HG03558 (cell line): ENCODE data around the gene ANP32E.
"Not testable (repeated sequence)": the region's sequence is repeated elsewhere in the genome, so short reads cannot be mapped to it uniquely, and the experiment has no call there.

Experiments
- ATAC-seq: cut with Tn5 transposase; IDR thresholded peaks from one replicate; pipeline ENCODE4 v1.9.1; 2021; ENCODE audit warnings: moderate number of reproducible peaks; ENCODE audit not compliant: unreplicated experiment; ENCODE audit errors: extremely low read depth

ANP32E gene

DNA sequence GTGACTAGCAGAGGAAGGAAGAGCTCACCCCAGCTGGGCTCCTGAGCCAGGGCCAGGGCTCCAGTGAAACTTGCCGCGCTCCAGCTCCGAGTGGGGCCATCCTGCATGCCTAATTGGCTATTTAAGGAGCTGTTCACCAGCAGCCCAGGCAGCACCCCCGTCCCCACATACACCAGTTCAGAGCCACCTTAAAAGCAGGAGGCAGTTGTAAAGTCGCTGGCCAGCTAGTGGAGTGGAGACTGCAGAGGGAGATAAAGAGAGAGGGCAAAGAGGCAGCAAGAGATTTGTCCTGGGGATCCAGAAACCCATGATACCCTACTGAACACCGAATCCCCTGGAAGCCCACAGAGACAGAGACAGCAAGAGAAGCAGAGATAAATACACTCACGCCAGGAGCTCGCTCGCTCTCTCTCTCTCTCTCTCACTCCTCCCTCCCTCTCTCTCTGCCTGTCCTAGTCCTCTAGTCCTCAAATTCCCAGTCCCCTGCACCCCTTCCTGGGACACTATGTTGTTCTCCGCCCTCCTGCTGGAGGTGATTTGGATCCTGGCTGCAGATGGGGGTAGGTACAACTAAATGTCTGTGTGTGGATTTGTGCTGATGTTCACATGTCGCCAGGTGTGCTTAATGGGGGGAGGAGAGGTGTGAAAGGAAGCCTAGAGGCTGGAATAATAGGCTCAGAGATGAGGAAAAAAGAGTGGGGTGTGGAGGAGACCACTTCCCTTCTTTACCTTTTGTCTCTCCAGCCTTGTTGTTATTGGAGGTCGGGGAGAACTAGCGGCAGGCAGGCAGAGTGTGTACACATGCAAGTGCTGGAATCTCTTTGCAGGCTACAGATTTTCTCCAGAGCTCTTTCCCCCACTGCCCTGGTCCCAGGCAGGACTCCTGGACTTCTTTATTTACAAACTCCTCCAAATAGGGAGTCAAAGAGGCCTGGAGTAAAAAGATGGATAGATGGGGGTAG lies 22.0 kb upstream of the ANP32E start, which contains the start of gene CA14:
CA14 (plus strand) TSS at position 151 of the 962 bp plus-strand sequence; CDS start at position 506, 355 bp downstream.
- no peak for ATAC-seq

DNA sequence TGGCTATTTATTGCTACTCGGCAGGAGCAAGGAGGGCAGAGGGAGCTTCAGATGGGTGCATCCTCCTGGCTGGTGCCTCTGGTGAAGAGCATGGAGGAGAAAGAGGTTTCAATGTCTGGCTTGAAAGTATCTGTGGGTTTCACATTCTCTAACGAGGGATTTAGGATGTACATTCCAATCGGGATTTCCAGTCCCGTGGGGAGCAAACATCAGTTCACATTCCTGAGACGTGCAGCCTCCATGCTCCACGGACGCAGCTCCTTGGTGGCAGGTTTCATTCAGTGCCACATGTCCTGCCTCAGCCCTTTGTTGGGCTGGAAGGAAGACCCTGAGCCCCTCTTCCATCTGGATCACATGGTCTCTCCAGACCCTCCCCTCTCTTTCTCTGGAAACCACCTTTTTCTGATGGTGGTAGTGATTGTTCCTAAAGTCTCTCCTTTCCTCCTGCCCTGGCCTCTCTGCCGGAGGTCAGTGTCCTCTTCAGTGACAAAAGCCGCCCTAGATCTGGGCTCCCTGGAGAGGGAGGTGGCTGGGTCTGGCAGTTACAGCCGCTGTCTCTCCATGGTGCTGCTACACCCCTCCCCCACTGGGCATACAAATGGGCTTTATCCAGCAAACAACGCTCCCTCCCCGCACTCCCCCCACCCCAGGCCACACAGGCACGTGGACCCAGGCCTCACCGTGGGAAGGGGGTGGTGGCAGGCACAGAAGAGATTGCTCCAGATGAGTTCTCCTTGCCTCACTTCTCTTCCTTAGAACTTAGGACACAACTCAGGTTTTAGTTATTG lies 20.8 kb upstream of the ANP32E start:
- no peak for ATAC-seq

DNA sequence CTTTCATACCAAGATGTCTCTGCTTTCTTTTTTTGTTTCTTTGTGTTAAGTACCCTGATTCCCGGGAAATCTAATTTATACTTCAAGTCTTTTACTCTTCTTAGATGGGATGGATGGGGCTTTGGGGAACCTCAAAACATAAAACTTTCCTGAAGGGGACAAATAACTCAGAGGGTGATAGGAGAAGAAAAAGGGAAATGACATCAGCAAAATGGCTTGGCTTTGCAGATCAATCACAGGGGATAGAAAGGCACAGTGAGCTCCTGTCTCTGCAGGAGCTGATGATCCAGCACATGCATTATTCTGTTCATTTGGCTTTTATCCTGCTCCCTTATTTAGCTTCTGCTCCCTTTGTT lies 20.3 kb upstream of the ANP32E start:
- no peak for ATAC-seq

DNA sequence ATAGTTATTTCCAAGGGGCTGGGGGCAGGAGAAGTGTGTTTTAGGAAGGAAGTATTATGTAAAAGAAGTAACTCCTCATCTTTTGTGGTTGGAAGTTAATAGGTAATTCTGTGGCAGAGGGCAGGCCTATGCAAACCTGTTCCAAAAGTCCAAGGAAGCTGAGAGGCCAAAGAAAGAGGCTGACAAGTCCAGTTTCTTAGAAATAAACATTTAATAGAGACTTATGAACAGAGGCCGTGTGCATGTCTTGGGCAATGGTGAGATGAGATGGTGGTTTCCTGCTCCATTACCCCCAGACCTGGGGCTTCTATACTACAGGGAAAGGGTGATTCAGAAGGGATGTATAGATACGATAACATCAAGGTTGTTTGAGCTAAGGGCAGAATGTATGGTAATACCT lies 14.0 kb upstream of the ANP32E start:
- ATAC-seq = no peak

DNA sequence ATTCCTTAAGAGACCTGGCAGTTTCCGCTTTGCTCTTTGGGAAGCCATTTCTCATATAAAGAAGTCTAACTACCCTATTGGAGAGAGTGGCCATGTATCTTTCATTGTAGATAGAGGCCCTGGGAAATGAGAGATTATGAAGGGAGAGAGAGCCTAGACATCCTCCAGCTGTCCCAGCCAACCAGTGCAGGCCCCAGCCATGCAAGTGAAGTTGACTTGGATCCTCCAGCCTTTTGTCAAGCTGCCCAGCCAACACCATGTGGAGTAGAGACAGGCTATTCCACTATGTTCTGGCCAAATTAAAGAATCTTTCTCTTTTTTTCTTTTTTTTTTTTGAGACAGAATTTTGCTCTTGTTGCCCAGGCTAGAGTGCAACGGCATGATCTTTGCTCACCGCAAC lies 7.1 kb upstream of the ANP32E start:
- ATAC-seq = no peak

DNA sequence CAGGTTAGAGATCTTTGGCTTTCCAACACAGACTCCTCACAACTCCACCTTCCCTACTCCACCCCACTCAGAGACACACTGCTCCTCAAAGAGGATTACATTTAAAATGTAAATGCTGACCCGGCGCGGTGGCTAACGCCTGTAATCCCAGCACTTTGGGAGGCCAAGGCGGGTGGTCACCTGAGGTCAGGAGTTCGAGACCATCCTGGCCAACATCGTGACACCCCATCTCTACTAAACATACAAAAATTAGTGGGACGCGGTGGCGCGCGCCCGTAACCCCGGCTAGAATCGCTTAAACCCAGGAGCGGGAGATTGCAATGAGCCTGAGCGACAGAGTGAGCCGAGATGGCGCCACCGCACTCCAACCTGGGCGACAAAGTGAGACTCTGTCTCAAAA lies 1.8 kb upstream of the ANP32E start:
- ATAC-seq = no peak

DNA sequence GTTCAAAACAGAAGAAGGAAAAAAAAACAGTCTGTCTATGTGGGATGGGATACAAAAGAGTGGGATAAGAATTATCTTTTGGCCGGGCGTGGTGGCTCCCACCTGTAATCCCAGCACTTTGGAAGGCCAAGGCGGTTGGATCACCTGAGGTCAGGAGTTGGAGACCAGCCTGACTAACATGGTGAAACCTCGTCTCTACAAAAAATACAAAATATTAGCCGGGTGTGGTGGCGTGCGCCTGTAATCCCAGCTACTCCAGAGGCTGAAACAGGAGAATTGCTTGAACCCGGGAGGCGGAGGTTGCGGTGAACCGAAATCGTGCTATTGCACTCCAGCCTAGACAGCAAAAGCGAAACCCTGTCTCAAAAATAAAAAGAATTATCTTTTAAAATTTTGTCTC lies 1.3 kb upstream of the ANP32E start:
- not testable (repeated sequence) for ATAC-seq

DNA sequence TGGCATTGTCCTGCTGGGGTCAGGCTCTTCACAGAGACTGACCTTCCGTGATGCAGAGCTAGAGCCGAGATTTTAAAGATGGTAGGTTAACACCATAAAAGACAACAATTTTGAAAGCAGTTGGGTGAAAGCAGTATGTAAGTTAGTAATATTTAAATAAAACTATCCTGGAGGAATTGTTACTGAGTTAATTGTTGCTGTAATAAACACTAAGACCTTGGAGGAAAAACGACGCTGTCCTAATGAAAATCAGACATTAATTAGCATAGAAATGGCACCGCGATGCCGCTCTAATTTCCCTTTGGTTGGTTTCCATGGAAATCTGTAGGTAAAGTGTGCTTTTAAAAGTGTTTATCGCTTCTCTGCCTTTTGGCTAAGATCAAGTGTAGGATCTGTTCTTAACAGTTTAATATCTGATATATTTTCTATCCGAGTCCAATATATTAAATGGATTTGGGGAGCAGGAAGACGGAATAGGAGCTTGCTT lies 745 bp upstream of the ANP32E start:
- ATAC-seq = no peak

DNA sequence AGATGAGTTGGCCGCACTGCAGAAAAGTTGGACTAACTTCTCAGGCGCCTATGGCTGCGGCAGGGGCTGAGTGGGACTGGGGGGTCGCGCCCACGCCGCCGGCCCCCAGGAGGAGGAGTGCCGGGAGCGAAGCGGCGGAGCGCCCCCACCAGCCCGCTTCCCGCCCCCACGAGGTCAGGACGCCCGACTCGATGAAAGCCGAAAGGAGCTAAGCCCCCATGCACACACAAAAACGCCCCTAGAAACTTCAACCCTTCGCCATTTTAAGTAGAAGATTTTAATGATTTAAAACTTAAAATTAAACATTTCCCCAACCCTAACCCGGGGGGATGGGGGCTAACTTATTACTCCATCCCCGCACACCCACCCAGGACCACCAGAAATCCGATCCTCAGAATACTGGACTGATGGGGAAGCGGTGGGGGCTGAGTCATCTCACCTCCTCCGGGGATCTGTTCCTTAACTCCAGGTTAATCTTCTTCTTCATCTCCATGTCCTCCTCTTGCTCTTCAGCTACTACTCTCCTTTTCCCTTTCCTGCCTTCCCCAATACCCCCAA lies 539 bp downstream of the ANP32E start:
- ATAC-seq = no peak

DNA sequence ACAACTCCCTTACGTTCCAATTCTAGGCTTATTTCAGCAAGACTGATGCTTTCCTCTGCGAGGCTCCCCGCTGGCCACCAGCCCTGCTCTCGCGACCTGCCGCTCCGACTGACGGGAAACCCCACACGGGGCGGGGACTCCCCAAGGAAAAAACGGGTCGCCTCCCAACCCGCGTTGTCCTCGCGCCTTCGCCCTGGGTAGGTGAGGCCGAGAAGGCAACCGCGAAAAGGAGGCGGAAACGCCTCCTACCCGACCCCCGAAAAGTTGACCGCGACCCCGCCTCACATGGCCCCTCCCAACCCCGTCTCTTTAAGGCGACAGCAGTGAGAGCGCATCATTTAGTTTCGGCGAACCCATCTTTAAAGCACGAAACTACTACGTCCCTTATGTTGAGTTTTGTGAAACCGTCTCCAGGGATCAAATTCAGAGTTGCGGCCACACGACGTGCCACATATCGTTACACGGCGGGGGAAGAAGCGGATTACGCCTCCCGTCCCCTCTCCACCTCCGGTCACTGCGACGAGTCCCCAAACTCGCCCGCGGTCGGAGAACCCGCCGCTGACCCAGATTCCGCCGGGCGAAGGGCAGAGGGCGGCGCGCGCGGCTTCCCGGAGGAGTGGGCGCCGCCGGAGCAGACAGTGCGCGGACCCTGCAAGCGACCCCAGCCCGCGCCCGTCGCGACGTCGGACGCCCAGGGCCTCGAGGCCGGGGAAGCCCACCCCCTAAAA lies 1.2 kb downstream of the ANP32E start:
- peak; percentile 24 for ATAC-seq

DNA sequence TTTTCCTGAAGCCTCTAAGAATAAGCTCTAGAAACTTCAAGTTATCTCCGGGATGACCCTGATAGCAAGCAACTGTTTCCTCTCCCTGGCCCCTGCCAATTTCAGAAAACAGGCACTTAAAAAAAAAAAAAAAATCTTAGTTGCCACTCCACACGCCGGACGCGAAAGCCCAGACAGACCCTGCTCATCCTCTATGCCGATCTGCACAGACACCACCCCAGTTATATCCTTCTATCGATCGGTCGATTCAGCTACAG lies 1.7 kb downstream of the ANP32E start:
- ATAC-seq = no peak

DNA sequence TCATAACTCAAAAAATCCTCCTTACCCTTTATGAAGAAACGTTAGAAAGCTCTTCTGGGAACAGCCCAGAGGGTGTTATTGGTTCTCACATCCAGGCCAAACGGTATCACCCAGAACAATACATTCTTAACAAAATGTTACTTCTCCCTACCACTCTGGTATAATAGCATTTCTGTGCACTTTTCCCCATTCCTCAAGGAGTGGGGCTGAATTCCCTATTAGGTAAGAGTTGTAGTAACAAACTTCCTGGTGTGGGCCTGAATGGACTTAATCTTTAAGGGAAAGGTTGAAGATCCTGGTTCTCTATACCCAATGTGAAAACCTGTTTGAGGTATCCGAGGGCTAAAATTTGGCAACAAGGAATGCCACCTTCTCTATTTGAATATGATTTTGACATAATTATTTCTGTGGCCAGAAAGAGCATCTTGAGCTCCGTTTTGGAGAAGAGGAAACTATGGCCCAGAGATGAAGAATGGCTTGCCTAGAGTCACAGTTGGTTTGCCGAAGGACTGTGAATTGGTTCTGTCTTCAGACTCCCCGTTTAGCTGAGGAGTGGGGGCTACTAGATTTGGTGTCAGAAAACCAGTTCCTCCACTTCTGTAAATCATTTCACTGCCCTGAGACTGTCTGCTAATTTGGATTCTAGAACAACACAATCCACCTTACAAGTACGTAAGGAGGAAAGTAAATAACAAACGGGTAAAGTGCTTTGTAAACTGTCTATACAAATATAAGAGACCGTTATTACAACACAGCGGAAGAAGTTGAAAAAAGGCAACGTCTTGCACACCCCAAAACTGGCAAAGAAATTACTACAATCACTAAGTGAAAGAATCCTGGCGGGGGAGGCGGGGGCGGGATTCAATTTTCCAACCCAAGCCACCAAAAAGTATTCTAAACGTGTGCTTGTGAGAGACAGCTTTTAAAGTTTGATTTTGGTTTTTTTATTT lies 2.3 kb downstream of the ANP32E start:
- ATAC-seq = no peak

DNA sequence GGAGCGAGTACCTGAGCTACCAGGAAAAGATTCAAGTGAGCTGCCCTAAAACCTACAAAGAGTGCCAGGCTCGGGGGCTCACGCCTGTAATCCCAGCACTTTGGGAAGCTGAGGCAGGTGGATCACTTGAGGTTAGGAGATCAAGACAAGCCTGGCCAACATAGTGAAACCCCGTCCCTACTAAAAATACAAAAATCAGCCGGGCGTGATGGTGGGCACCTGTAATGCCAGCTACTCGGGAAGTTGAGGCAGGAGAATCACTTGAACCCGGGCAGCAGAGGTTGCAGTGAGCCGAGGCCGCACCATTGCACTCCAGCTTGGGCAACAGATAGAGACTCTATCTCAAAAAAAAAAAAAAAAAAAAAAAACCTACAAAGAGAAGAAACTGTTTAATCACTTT lies 3.0 kb downstream of the ANP32E start:
- not testable (repeated sequence) for ATAC-seq

DNA sequence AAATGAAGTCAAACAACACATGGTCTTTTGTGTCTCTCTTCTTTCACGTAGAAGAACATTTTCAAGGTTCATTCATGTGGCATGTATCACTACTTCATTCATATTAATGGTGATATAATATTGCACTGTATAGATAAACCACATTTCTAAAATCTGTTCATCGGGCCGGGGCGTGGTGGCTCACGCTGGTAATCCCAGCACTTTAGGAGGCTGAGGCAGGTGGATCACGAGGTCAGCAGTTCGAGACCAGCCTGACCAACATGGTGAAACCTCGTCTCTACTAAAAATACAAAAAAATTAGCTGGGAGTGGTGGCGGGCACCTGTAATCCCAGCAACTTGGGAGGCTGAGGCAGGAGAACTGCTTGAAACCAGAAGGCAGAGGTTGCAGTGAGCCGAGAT lies 7.7 kb downstream of the ANP32E start:
- ATAC-seq = not testable (repeated sequence)

DNA sequence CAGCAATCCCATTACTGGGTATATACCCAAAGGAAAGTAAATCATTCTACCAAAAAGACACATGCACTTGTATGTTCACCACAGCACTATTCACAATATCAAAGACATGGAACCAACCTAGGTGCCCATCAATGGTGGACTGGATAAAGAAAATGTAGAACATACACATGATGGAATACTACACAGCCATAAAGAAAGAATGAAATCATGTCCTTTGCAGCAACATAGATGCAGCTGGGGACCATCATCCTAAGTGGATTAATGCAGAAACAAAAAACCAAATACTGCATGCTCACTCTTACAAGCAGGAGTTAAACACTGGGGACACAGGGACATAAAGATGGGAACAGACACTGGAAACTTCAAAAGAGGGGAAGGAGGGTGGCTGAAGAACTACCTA lies 8.7 kb downstream of the ANP32E start:
- no peak for ATAC-seq

DNA sequence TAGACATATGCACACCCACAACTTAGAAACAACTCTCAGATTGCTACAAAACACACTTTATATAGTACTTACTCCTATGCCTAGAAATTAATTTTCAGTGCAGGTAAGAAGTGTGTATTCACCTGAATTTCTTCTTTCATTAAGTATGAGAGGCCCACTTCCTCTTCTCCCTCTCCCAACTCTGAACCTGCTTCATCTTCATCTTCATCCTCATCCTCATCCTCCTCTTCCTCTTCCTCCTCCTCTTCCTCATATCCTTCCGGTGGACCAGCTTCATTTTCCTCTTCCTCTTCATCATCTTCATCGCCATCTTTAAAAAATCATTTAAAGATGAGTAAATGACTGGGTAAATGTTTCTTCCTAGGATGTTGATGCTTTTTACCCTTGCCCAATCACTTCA lies 9.4 kb downstream of the ANP32E start:
- ATAC-seq = no peak

DNA sequence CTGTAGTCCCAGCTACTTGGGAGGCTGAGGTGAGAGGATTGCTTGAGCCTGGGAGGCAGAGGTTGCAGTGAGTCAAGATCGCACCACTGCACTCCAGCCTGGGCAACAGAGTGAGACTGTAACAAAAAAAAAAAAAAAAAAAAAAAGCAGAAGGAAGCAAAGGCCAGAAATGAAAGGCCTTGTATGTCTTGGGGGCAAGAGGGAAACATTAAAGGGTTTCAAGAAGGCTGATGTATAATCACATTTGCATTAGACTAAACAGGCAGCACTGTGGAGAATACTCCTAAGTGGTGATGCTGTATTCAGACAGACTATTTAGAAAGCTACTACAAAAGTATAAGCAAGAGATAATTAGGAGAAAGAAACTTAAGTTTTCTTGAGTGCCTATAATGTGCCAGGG lies 10.4 kb downstream of the ANP32E start:
- ATAC-seq = no peak

DNA sequence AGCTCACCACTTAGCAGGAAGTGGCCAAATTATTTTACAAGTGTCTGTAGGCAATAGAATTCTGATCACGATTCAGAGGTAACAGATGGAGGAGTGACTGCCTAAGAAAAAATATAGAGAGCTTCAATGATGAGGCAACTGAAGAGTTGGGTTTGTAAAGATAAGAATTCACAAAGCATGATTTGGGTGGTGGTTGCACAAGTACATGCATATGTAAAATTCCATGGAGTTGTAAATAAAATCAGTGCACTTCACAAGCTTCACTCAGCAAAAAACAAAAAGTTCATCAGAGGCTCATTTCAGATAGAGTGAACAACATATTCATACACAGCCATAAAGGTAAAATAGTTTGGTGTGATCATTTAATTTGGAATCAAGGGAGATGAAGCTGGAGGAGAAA lies 10.9 kb downstream of the ANP32E start:
- ATAC-seq = no peak

DNA sequence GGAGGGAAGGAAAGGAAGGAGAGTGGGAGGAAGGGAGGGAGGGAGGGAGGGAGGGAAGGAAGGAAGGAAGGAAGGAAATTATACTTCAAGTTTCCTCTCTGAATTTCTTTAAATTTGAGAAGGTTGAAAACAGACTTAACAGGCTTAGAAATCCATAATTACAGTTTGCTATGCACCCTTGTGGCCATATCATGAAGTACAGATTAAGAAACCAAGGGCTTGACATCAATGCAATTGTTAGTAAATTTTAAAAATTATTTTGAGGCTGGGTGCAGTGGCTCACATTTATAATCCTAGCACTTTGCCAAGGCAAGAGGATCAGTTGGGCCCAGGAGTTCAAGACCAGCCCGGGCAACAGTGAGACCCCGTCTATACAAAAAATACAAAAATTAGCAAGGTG lies 14.4 kb downstream of the ANP32E start:
- no peak for ATAC-seq
